Vagina (tissue), 2 donors: ENCODE data around the gene PBLD.

Source experiments
- CTCF ChIP-seq, 3 experiments: fragments of 450-650 bp in 2 of 3; fragments of 200-600 bp in 1 of 3; sonication (generic) in 1 of 3; IDR thresholded peaks; one replicate each; pipeline ENCODE4 v1.5.1; 2017 to 2019; ENCODE audit warnings: antibody characterized with exemption in 3 of 3, mild to moderate bottlenecking in 2 of 3, moderate library complexity in 2 of 3
- POLR2A ChIP-seq, 2 donors: fragments of 450-650 bp; IDR thresholded peaks; one replicate each; pipeline ENCODE4 v1.6.1; 2017; ENCODE audit warnings: antibody characterized with exemption in 2 of 2, mild to moderate bottlenecking in 2 of 2, moderate library complexity in 2 of 2

GRCh38 chr10:68302503-68302823 lies 30.3 kb downstream of the PBLD start:
- TF ChIP-seq CTCF (IDR thresholded peaks at IDR 0.05) (no peak), POLR2A (IDR thresholded peaks at IDR 0.05) (no peak)
